GM21528 (cell line): ENCODE data around the gene C1orf141.
"Not testable (repeated sequence)": the region's sequence is repeated elsewhere in the genome, so short reads cannot be mapped to it uniquely, and the experiment has no call there.

ENCODE experiments used
- ATAC-seq: cut with Tn5 transposase; IDR thresholded peaks from one replicate; pipeline ENCODE4 v1.9.1; 2021; ENCODE audit warnings: mild to moderate bottlenecking, moderate library complexity; ENCODE audit not compliant: unreplicated experiment, low FRiP score

Gene C1orf141

GRCh38 chr1:67134695-67135094 lies at the start of gene C1orf141:
TSS of gene C1orf141 (minus strand) at chr1:67134970. CDS start at chr1:67127240, 7,730 bp downstream.
- ATAC-seq, result no peak

- ATAC-seq, result no peak
These were observed 40.8 kb upstream of the C1orf141 start for GRCh38 chr1:67175530-67176087.

GRCh38 chr1:67174716-67175284 lies 40.0 kb upstream of the C1orf141 start:
- peak; percentile 70 for ATAC-seq

- no peak for ATAC-seq
These were observed 39.2 kb upstream of the C1orf141 start for GRCh38 chr1:67173988-67174387.

- ATAC-seq, result no peak
These were observed 37.2 kb upstream of the C1orf141 start for GRCh38 chr1:67171978-67172377.

- no peak for ATAC-seq
These were observed 36.8 kb upstream of the C1orf141 start for GRCh38 chr1:67171574-67171955.

- ATAC-seq, result no peak
These were observed 36.2 kb upstream of the C1orf141 start for GRCh38 chr1:67170751-67171573.

- no peak for ATAC-seq
These were observed 35.2 kb upstream of the C1orf141 start for GRCh38 chr1:67169932-67170331.

GRCh38 chr1:67169496-67169895 lies 34.7 kb upstream of the C1orf141 start:
- no peak for ATAC-seq

- ATAC-seq, result peak; percentile 85
These were observed 31.4 kb upstream of the C1orf141 start, which contains the start of gene IL23R for GRCh38 chr1:67166196-67166595. TSS of gene IL23R (plus strand) at chr1:67166454. CDS start at chr1:67168121, 1,667 bp downstream.

- ATAC-seq, result no peak
These were observed 30.8 kb upstream of the C1orf141 start for GRCh38 chr1:67165468-67166041.

- no peak for ATAC-seq
These were observed 28.2 kb upstream of the C1orf141 start for GRCh38 chr1:67162954-67163353.

- ATAC-seq, result no peak
These were observed 24.5 kb upstream of the C1orf141 start for GRCh38 chr1:67159233-67159632.

GRCh38 chr1:67158401-67158800 lies 23.6 kb upstream of the C1orf141 start:
- ATAC-seq, result no peak

- no peak for ATAC-seq
These were observed 16.2 kb upstream of the C1orf141 start for GRCh38 chr1:67150931-67151330.

GRCh38 chr1:67149179-67149770 lies 14.5 kb upstream of the C1orf141 start:
- peak; percentile 96 for ATAC-seq

GRCh38 chr1:67148516-67149178 lies 13.9 kb upstream of the C1orf141 start:
- peak; percentile 35 for ATAC-seq

- not testable (repeated sequence) for ATAC-seq
These were observed 13.2 kb upstream of the C1orf141 start for GRCh38 chr1:67147973-67148372.

GRCh38 chr1:67146539-67146938 lies 11.8 kb upstream of the C1orf141 start:
- no peak for ATAC-seq

GRCh38 chr1:67146101-67146500 lies 11.3 kb upstream of the C1orf141 start:
- ATAC-seq, result no peak
